HG02943 (cell line): Measurements from ENCODE around the gene RPS6KA3.
"Not testable (repeated sequence)": the region's sequence is repeated elsewhere in the genome, so short reads cannot be mapped to it uniquely, and the experiment has no call there.

Experiments used
- ATAC-seq: cut with Tn5 transposase; IDR thresholded peaks from one replicate; pipeline ENCODE4 v1.9.1; 2021; ENCODE audit warnings: mild to moderate bottlenecking, low read depth, moderate library complexity; ENCODE audit not compliant: unreplicated experiment

The RPS6KA3 gene

DNA sequence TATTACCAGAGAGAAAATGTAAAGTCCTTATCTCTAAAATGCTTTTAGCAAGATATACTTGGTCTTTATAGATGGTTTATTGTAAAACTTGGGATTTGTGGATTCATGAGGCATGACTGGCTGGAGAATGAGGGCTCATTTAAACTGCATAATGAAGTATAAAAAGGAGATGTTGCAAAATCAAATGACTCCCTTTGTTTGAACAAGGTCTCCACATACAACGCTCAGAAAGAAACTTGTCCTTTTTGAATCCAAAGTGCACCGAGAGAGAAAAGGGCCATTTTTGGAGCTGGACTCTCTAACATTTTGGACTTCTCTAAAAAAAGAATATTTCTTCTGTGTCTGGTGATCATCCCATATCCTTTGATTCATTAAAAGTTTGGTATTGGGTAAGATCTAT, 117.4 kb downstream of the RPS6KA3 start:
- no peak for ATAC-seq

GRCh38 chrX:20147561-20147960, 119.1 kb downstream of the RPS6KA3 start:
- ATAC-seq = no peak

GRCh38 chrX:20144491-20144890, 122.2 kb downstream of the RPS6KA3 start:
- no peak for ATAC-seq

GRCh38 chrX:20143561-20143960, 123.1 kb downstream of the RPS6KA3 start:
- ATAC-seq = no peak

DNA sequence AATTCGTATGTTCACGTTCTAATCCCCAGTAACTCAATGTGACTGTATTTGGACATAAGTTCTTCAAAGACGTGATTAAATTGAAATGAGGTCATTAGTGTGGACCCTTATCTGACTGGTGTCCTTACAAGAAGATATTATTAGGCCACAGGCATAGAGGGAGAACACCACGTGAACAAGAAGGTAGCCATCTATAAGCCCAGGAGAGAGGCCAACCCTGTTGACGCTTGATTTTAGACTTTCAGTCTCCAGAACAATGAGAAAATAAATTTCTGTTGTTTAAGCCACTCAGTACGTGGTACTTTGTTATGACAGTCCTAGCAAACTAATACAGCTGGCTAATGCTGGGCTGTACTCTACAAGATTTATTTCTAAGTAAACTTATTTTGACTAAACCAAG, 123.6 kb downstream of the RPS6KA3 start:
- ATAC-seq = no peak

DNA sequence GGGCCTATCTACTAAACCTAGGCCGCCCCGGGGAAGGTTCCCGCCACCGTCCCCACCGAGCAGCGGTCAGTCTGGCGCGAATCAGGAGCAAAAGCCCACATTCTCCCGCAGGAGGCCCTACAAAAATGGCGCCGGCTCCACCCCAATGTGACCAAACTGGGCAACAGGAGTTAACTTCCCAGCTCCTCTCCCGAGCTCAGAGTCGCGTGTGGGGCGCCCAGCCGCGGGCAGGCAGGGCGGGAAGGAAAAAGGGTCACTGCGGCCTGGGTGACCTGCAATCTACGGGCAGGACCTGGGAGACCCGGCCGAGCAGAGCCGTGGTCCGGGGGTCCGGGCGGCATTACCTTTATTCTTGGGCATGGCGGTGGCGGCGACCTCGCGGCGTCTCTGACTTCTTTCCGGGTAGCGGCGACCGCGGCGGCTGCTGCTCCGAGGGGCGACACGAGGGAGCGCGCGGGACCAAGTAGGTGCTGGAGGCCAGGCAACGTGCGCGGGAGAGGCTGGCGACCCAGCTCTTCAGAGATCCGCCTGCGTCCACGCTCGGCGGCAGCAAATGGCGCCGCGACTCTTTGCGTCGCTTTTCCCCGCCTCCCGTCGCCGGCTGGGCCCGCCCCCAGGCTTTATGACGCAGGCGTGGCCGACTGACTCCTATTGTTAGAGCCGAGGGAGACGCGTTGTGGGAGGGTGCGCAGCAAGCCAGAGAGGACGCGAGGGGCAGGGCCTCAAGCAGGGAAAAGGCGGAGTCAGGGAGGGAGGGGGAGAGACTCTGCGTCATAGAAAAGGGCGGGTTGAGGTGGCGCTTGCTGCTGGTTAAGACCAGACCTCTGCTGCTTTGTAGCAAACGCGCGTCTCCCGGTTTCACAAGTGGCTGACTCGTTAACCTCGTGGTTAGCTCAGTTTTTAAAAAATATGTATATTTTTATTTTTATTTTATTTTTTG, 125.2 kb downstream of the RPS6KA3 start, which contains the start of gene EIF1AX:
TSS of gene EIF1AX (minus strand) at position 558 of the 940 bp plus-strand sequence. CDS start at position 360, 198 bp downstream.
- ATAC-seq = peak; percentile 99

DNA sequence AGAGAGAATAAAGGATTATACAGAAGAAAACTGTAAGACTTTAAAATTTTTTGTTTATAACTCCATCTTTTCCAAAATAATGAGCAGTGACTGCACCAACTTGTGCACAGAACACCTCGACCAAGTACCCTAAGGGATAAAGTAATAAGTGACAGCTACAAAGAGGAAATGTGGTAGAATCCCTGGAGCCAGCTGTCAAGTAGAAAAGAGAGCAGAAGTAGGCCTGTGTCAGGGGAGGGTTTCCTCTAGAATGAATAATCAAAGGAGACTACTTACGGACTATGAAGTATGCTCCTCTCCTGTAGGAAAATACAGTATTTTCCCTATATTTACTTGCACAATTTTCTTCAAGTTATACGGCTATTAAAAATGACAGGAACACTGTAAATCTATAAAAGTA, 126.3 kb downstream of the RPS6KA3 start:
- ATAC-seq = no peak

- ATAC-seq = no peak
These were observed 126.7 kb downstream of the RPS6KA3 start for GRCh38 chrX:20139966-20140365.

DNA sequence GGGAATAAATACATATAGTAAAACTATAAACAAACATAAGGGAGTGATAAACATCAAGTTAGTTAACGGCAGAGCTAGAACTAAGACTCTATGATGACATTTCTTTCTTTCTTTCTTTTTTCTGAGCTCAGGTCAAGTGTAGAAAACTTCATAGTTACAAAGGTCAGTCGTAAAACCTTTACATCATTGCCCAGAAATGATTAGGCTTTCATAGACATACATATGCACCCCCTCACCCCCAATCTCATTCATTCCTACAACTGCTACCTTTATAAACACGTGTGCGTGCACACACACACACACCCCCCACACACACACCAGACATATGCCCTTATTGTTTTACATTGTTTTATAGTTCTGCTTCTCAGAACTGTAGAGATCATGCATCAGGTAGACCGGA, 130.8 kb downstream of the RPS6KA3 start:
- ATAC-seq = no peak

- no peak for ATAC-seq
These were observed 134.0 kb downstream of the RPS6KA3 start for GRCh38 chrX:20132666-20133065.

DNA sequence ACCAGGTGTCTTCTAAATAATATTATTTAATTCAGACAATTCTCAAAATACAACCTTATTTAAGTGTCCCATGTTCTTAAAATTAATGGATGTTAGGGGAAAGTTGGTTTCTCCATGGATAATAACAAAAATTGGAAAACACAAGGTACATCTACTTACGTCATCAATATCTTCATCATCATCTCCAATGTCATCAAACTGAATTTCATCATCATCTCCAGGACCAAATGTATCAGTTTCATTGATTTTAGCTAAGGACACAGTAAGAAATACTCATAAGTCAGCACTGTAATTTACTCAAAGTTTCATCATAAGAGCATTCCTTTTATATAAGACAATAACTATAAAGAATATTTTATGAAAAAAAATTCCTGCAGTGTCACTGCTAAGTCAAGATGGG, 136.4 kb downstream of the RPS6KA3 start:
- ATAC-seq = no peak

DNA sequence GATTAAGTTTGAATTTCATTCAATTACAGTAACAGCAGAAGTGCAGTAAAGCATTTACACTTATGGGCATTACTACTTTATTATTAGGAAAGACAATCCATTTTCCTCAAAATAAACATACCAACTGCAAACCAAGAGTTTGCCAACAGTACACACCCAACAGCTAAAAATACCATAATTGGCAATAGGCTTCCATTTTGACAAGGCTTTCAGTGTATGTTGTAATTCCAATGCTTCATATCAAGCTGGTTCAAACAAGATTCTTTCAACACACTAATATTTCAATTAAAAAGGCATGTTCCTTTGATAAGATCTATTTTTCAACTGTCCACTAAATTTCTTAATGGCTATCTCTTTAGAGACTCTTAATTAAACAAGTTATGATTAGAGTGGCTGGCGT, 137.2 kb downstream of the RPS6KA3 start:
- no peak for ATAC-seq

GRCh38 chrX:20128670-20129069, 138.0 kb downstream of the RPS6KA3 start:
- no peak for ATAC-seq

GRCh38 chrX:20127440-20127839, 139.3 kb downstream of the RPS6KA3 start:
- ATAC-seq = peak; percentile 64

- not testable (repeated sequence) for ATAC-seq
These were observed 139.9 kb downstream of the RPS6KA3 start for GRCh38 chrX:20126833-20127232.

DNA sequence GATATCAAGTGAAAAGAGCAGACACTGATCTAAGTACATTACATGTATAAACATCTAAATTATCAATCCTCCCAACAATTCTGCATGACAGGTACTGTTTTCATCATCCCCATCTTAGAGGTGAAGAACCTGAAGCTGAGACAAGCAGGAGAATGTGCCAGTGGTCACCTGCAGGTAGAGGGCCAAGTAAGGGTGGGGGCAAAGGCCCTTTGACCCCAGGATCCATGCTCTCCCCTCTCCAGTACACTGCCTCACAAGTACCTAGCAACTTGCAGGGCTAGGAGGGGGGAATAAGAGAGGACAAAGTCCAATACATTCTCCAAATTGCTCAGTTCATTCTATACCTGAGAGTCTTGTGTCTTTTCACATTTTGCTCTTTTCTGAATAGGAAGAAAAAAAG, 141.7 kb downstream of the RPS6KA3 start:
- ATAC-seq = no peak

DNA sequence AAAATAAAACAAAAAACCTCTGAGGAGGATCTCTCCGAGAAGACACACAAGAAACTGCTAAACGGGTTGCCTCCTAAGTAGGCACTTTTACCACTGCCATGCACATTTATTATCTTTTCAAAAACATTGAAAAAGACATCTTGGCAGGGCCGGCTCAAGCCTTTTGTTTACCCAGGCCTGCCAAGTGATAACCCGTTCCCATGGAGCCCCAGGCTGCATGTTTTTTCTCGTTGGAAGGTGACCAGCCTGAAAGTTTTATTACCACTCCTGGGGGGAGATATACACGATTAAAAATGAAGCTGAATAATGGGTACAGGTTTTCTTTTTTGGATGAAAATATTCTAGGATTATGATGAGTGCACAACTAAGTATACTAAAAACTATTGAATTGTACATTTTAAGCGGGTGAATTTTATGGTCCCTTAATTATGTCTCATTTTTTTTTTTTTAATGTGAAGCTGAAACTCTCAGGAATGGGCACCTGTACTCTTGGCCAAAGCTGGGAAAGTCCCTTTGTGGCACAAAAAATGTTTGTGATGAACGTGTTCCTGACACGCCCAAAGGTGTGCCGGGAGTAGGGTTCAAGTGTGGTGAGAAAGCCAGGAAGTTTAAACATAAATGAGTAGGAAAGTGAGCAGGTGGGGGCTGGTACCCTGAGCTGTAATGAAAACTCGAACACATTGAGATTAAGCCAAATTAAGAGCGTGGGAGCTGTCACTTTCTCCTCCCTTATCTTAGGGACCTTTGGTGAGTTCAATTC, 148.5 kb downstream of the RPS6KA3 start:
- no peak for ATAC-seq

- ATAC-seq = no peak
These were observed 150.0 kb downstream of the RPS6KA3 start, which contains the start of gene MAP7D2 for GRCh38 chrX:20116577-20117240. Gene MAP7D2 (minus strand): TSS chrX:20116907. CDS start chrX:20116879, 28 bp downstream.

- ATAC-seq = no peak
These were observed 150.6 kb downstream of the RPS6KA3 start for GRCh38 chrX:20116087-20116576.

DNA sequence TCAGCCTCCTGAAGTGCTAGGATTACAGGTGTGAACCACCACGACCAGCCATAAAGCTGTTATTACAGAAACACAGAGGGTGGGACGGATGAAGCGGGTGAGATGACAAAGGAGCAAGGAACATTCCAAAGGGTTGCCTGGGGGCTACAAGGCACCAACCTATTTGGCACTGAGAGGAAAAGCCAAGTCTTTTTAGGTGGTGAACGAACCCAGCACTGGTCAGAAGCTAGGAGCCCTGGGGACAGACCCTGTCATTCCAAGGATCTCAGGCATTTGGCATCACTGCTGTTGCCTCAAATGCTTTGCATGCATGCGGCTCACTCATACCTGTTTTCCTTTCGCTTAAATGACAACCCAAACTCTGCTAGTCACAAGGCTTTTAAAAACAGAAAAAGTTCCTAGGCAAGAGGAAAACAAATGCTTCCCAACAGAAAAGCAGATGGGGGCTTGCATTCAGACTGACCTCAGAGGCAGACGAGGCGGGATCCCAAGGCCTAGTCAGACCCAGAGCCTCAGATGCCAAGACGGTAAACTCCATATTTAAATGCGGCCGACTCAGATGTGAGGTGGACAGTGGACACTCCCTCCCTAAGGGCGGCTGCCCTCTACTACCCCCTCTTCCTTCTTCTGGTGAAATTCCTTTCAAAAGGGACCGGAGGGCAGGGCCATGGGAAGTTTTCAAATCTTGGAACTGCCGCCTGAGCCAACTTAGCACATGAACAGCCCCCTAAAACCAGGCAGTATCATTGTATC, 154.5 kb downstream of the RPS6KA3 start:
- no peak for ATAC-seq
